Measurements from ENCODE around the gene FGGY.

DNA sequence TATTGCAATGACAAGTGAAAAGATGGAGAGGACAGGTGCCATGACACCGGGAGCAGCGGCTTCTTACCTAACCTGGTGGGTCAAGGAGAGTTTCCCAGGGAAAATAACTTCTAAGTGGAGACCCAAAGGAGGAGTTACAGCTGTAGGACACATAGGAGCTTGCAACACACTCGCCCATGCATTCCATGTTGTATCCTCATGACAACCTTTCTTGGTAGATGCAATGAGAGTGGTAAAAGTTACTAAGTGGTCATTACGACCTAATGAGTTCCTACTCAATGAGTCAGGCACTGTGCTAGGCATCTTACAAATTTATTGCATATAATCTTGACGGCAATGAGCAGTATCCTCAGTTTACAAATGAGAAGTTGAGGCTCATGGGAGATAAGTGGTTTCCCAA is 398.4 kb downstream of the FGGY start:
- TF ChIP-seq POLR2A (IDR thresholded peaks at IDR 0.05; ENCODE audit: low read length), result no peak
- no peak for TF ChIP-seq GATA1 (IDR thresholded peaks at IDR 0.05; ENCODE audit: low read depth, low read length)
